ENCODE data around the gene NT5DC2. TPM values are rescaled to one million over a fixed set of nuclear protein-coding genes. Genes with fewer than 3 reads are reported as not detected.

The NT5DC2 gene
- total and polyA plus RNA-seq, 2 of the 8 experiments (the other 6 are each of a cell fraction or from before 2014, with no cell fraction given), result 331 to 477 TPM

- WGBS, 2 experiments (ENCODE audit: extremely low coverage in 1 of 2, insufficient coverage in 1 of 2, insufficient read length in 1 of 2, insufficient replicate concordance in 2 of 2, low coverage in 1 of 2, low lambda C conversion rate in 2 of 2, missing lambda C conversion rate in 1 of 2), result 100% methylated on average over 21 of the region's 21 CpGs; no CpG with 5 or more reads in 1 of the 2 experiments
- Histone ChIP-seq H3K14ac (ENCODE audit: insufficient read length) (no peak overlapping the region), H3K4ac (replicated peaks; ENCODE audit: insufficient read length, low read depth, low read length) (no peak overlapping the region), H2BK20ac (ENCODE audit: low read length) (no peak overlapping the region), H3K9ac (replicated peaks in 1 of 4; ENCODE audit: extremely low read depth in 1 of 4, low read depth in 3 of 4, low read length in 3 of 4) (no peak overlapping the region), H3K4me1 (replicated peaks in 1 of 4; ENCODE audit: control insufficient read depth in 3 of 4, insufficient read depth in 4 of 4, low read length in 3 of 4) (peaks cover 0 to 6% (median under 1%) of the 10 kb centered on the region in 4 experiments; a peak in 3 of 7 replicates), H2AK5ac (ENCODE audit: low read depth, low read length) (no peak overlapping the region), H4K8ac (ENCODE audit: extremely low read depth, insufficient read depth, low read length) (no peak overlapping the region), H4K20me1 (replicated peaks in 1 of 2; ENCODE audit: control insufficient read depth in 1 of 2, insufficient read depth in 2 of 2, low read length in 2 of 2) (peaks cover 0 to 19% of the 10 kb centered on the region in 2 experiments), H2BK120ac (replicated peaks; ENCODE audit: low read depth, low read length) (no peak overlapping the region), H3K4me3 (ENCODE audit: extremely low read depth in 1 of 4, insufficient read depth in 2 of 4, low read depth in 3 of 4, low read length in 4 of 4) (no peak overlapping the region), H3K4me2 (ENCODE audit: insufficient read depth in 1 of 2, low read depth in 2 of 2, low read length in 2 of 2) (no peak overlapping the region), H3K23me2 (ENCODE audit: low read depth, low read length) (no peaks in the 10 kb centered on the region), H3K27ac (ENCODE audit: low read depth, low read length) (no peak overlapping the region), H3K27me3 (replicated peaks in 1 of 4; ENCODE audit: control insufficient read depth in 3 of 4, extremely low read depth in 1 of 4, insufficient read depth in 3 of 4, low read length in 3 of 4) (no peaks in the 10 kb centered on the region; a peak in 1 of 7 replicates), H2AFZ (ENCODE audit: low read length) (no peak overlapping the region), H4K91ac (replicated peaks; ENCODE audit: insufficient read length, low read length) (no peak overlapping the region), H3K79me1 (ENCODE audit: low read depth, low read length) (no peaks in the 10 kb centered on the region; the same call in 1 of the 2 replicates), H3K79me2 (ENCODE audit: control insufficient read depth in 1 of 2, insufficient read depth in 2 of 2, low read length in 2 of 2) (no peaks in the 10 kb centered on the region), H3K18ac (ENCODE audit: extremely low read depth, low read length) (no peak overlapping the region), H3K36me3 (ENCODE audit: control insufficient read depth in 2 of 4, insufficient read depth in 4 of 4, low read length in 3 of 4) (peaks cover 21 to 53% (median 42%) of the 10 kb centered on the region in 4 experiments), H3K9me3 (ENCODE audit: insufficient read depth in 2 of 2, low read depth in 1 of 2, low read length in 1 of 2) (no peaks in the 10 kb centered on the region), H2BK15ac (ENCODE audit: low read length) (no peak overlapping the region), H2BK5ac (ENCODE audit: low read depth, low read length) (no peak overlapping the region), H2BK12ac (ENCODE audit: low read depth, low read length) (no peak overlapping the region), H4K5ac (ENCODE audit: insufficient read length, low read depth, low read length) (no peak overlapping the region), H3K56ac (replicated peaks; ENCODE audit: insufficient read length, low read depth, low read length) (no peak overlapping the region), H3K23ac (ENCODE audit: insufficient read length) (no peak overlapping the region)
- FAIRE-seq (no peak), DNase-seq (ENCODE audit: low read depth in 1 of 2, low spot score in 2 of 2) (no peak)
- CTCF ChIA-PET (ENCODE audit: partially characterized antibody), result interaction anchor here (0.6 to 1.1 kb wide), 4 partner anchors 10 to 323 kb away, joined by 3 read pairs; no protein-coding TSS in a partner anchor
- POLR2A ChIA-PET (ENCODE audit: partially characterized antibody), result interaction anchor here (1.0 to 3.0 kb wide), 6 partner anchors 9 to 34 kb away, joined by 3 to 16 read pairs (median 3); no protein-coding TSS in a partner anchor
- TF ChIP-seq EGR1 (IDR thresholded peaks at IDR 0.05; ENCODE audit: borderline replicate concordance, low read depth, low read length), result no peak
These were observed 41.6 kb downstream of the NT5DC2 start for GRCh38 chr3:52492059-52492458.
